Psoas muscle (tissue), 8 donors: ENCODE measurements around the gene KAT7. TPM values are rescaled to one million over a fixed set of nuclear protein-coding genes. Genes with fewer than 3 reads are reported as not detected.

Experiments used
- ATAC-seq, 4 donors: fragments of 200-7000 bp; cut with Tn5 transposase; one replicate each; pipeline ENCODE4 v1.9.1; 2020; ENCODE audit warnings: moderate library complexity in 3 of 4, mild to moderate bottlenecking in 2 of 4
- DNase-seq, 2 donors: peaks; one replicate each; pipeline ENCODE4 v3.0.0-alpha.2; 2020
- H3K27ac ChIP-seq: fragments of 200-600 bp; one replicate; pipeline ENCODE4 v1.8.0; 2022
- H3K27me3 ChIP-seq, 3 donors: fragments of 200-600 bp in 1 of 3; one replicate each; pipeline versions ENCODE4 v1.6.1 to v1.8.0; 2013 to 2022; ENCODE audit warnings: low read length in 2 of 3, mild to moderate bottlenecking in 2 of 3, moderate library complexity in 1 of 3; ENCODE audit not compliant: insufficient read depth in 3 of 3
- H3K36me3 ChIP-seq, 2 donors: fragments of 200-600 bp in 1 of 2; one replicate each; pipeline versions ENCODE4 v1.6.1 to v1.8.0; 2013 to 2022; ENCODE audit warnings: low read depth in 1 of 2, mild to moderate bottlenecking in 1 of 2, moderate library complexity in 1 of 2; ENCODE audit not compliant: insufficient read depth in 1 of 2
- H3K4me1 ChIP-seq: fragments of 200-600 bp; one replicate; pipeline ENCODE4 v1.8.0; 2022
- H3K4me3 ChIP-seq: fragments of 200-600 bp; one replicate; pipeline ENCODE4 v1.8.0; 2022; ENCODE audit warnings: mild to moderate bottlenecking
- H3K9me3 ChIP-seq: fragments of 200-600 bp; one replicate; pipeline ENCODE4 v1.8.0; 2022
- WGBS, 3 donors: extraction: QIAGEN DNeasy Blood & Tissue Kit; methylation state at CpG; one replicate each; pipeline versions ENCODE4 v1.1.6 to v1.1.7; 2013; 5-methylcytosine and 5-hydroxymethylcytosine counted together
- intact Hi-C, 2 donors: fragments of 100-400 bp; cut with DNase I; formaldehyde crosslinking; loops; one replicate each; pipeline versions ENCODE4 v1.11.0 to v1.14.2; 2022
- polyA plus RNA-seq, 3 donors: library from polyadenylated mRNA; stranded (reverse); fragments of 200-250 nt; gene quantifications; one replicate each; pipeline ENCODE4 v1.2.3, GENCODE V29; 2013
- total RNA-seq, 4 donors: library from RNA; stranded (reverse); fragmentation: NEBNext Ultra II Directional in 2 of 4; extraction: Animal tissue kit (Norgen Biotek cat#: 25700) in 2 of 4; gene quantifications; one replicate each; pipeline versions ENCODE4 v1.2.1 to v1.2.4, GENCODE V29; 2021 to 2023
- TF ChIP-seq, protein P1 (sequence below): fragments of 200-600 bp; IDR thresholded peaks from one replicate; pipeline ENCODE4 v1.8.0; 2022; ENCODE audit warnings: antibody characterized with exemption
- donor health status: healthy with polysubstance abuse.
- donor health status: DM: no; HTN: no; CAD: no; lungs with moderate emphysema.
- donor health status: Bipolar disorder and iron deficiency.
- donor health status: healthy.
- donor health status: DM: yes; HTN: yes; CAD: no.
- donor health status: DM: no; HTN: no; CAD: no.
- donor health status: DM: no; HTN: no; CAD: no.
- donor health status: DM: yes; HTN: yes; CAD: no.

The KAT7 gene
- total and polyA plus RNA-seq, 7 donors, result 15.4 to 60.7 (median 34.1) TPM

DNA sequence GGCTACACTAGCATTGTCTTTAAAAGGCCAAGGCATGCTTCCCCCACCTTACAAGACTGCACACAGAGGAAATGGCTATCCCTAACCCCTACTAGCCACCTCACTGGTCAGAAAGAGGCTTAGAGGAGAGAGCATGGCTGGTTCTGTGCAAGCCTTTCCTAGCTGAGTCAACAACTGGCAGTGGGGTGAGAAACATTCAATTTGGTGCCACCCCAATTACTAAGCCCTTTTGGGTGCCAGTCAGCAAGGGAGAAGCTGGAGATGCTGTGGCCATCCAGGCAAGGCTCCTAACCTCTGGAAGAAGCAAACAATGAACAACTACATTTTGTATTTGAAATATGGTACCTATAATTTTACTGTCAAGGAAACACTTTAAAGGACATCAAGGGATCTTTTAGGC lies 4.7 kb upstream of the KAT7 start:
- no peak for DNase-seq
- Histone ChIP-seq H3K27me3 (no peaks in the 10 kb centered on the region), H3K4me3 (no peak overlapping the region), H3K9me3 (no peaks in the 10 kb centered on the region), H3K36me3 (no peaks in the 10 kb centered on the region), H3K4me1 (peaks cover 19% of the 10 kb centered on the region), H3K27ac (no peak overlapping the region)
- intact Hi-C loops, result loop anchor here in 1 of 2 donors (5.0 kb wide), 1 partner anchor 214 kb away; the partner anchor contains the start of gene DLX3
- TF ChIP-seq, protein P1, sequence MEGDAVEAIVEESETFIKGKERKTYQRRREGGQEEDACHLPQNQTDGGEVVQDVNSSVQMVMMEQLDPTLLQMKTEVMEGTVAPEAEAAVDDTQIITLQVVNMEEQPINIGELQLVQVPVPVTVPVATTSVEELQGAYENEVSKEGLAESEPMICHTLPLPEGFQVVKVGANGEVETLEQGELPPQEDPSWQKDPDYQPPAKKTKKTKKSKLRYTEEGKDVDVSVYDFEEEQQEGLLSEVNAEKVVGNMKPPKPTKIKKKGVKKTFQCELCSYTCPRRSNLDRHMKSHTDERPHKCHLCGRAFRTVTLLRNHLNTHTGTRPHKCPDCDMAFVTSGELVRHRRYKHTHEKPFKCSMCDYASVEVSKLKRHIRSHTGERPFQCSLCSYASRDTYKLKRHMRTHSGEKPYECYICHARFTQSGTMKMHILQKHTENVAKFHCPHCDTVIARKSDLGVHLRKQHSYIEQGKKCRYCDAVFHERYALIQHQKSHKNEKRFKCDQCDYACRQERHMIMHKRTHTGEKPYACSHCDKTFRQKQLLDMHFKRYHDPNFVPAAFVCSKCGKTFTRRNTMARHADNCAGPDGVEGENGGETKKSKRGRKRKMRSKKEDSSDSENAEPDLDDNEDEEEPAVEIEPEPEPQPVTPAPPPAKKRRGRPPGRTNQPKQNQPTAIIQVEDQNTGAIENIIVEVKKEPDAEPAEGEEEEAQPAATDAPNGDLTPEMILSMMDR, result no peak
- ATAC-seq, result no peak

DNA sequence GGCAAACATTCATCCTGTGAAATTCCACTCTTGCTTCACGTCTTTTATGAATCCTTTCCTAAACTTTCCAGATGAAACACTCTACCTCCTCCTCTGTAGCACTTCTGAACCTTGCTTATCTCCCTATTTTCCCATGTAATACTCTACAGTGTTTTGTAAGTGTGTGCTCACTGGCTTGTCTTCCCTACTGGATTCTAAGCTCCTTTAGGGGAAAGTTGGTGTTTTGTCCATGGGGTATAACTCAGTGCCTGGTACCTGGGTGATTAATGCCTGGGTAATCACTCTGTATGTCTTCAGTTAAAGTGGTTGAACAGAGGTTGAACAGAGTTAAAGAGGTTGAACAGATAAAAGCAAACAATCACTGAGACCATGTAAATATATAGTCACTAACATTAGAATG lies 3.8 kb upstream of the KAT7 start:
- 59 to 72% (median 70%) methylated on average over 1 of the region's 1 CpG for WGBS, 3 donors
- DNase-seq (no peak), ATAC-seq (no peak)
- Histone ChIP-seq H3K4me1 (peaks cover 23% of the 10 kb centered on the region), H3K9me3 (no peaks in the 10 kb centered on the region), H3K4me3 (no peak overlapping the region), H3K27ac (no peak overlapping the region), H3K36me3 (no peaks in the 10 kb centered on the region), H3K27me3 (no peaks in the 10 kb centered on the region)
- intact Hi-C loops, result loop anchor here (5.0 kb wide), 2 partner anchors 77 to 213 kb away; partner anchors contain the start of genes DLX3 (in 1 of the 2) and SLC35B1 (in 1 of the 2)
- TF ChIP-seq, protein P1, result no peak

DNA sequence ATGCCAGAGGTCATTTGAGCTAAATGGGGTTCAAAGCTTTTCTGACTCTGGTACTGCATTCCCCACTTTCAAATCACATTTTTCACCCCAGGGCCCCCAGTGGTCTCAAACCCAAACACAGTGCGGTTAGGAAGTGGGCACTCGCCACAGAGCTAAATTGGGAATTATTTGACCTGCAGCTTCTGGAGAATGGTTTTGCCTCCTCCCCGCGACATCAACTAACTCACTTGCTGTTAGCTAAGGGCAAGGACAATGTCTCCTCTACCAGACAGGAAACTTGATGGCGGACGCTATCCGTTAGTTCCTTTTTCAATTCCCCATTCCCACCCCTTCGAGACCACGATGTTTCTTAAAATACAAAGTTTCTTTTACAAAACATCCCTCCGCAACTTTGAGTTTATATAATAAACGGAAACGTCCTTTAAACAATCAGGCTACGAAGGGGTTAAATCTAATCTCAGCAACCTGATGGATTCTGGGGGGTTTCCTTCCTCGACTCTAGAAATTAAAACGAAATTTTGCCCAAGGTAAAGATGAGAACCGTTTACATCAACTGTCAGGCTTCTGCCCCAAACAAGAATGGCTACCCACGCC lies 500 bp upstream of the KAT7 start:
- peaks cover 8 to 22% of the 10 kb centered on the region in 2 donors for H3K36me3 ChIP-seq
- DNase-seq (no peak), ATAC-seq (no peak)
- H3K4me1 ChIP-seq, result peaks cover 47% of the 10 kb centered on the region
- 1 to 3% (median 2%) methylated on average over 17 of the region's 17 CpGs for WGBS, 3 donors
- intact Hi-C loops, result loop anchor here in 1 of 2 donors (5.0 kb wide), 1 partner anchor 81 kb away; the partner anchor contains the start of gene SLC35B1
- TF ChIP-seq, protein P1, result no peak
- peak overlapping the region; percentile 100 for H3K4me3 ChIP-seq
- no peaks in the 10 kb centered on the region for H3K27me3 ChIP-seq
- no peaks in the 10 kb centered on the region for H3K9me3 ChIP-seq
- peak overlapping the region; percentile 100 for H3K27ac ChIP-seq

DNA sequence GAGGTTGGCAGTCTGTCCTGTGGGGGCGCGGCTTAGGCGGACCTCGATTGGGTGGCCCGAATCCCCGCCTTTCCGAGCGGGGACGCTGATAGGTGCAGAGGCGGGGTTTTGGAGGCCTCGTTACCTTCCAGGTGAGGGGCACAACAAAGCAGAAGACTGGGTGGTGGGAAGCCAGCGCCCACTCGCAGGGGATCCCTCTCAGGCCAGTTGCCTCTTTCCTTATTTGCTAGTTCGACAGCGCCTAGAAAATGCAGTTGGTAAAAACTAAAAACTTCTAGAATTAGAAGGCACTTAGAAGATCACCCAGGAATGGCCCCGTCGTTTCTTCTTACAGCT lies 730 bp downstream of the KAT7 start:
- H3K27me3 ChIP-seq, result no peaks in the 10 kb centered on the region
- intact Hi-C loops, result loop anchor here in 1 of 2 donors (5.0 kb wide), 1 partner anchor 82 kb away; the partner anchor contains the start of gene SLC35B1
- no peak for ATAC-seq
- H3K4me1 ChIP-seq, result peaks cover 49% of the 10 kb centered on the region
- H3K4me3 ChIP-seq, result peak overlapping the region; percentile 100
- peaks cover 8 to 35% of the 10 kb centered on the region in 2 donors for H3K36me3 ChIP-seq
- 2 to 4% (median 3%) methylated on average over 17 of the region's 17 CpGs for WGBS, 3 donors
- H3K27ac ChIP-seq, result peak overlapping the region; percentile 100
- H3K9me3 ChIP-seq, result no peaks in the 10 kb centered on the region
- DNase-seq, result no peak
- TF ChIP-seq, protein P1, result no peak

DNA sequence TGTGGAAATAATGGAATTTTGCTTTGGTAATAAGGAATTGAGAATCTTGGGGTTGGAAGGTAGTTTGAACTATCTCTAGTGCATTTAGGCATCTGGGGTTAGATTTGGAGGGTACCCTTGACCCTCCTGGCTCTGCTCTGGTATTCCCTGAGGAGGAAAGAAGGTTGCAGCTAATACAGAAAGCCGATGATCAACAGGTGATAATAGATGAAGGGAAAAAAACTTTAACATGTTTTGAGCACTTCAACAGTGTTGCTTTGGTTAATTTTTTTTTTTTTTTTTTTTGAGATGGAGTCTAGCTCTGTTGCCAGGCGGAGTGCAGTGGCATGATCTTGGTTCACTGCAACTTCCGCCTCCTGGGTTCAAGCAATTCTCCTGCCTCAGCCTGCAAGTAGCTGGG lies 4.8 kb downstream of the KAT7 start:
- H3K4me3 ChIP-seq, result no peak overlapping the region
- peaks cover 57% of the 10 kb centered on the region for H3K4me1 ChIP-seq
- 87 to 90% (median 88%) methylated on average over 3 of the region's 3 CpGs for WGBS, 3 donors
- H3K27ac ChIP-seq, result no peak overlapping the region
- TF ChIP-seq, protein P1, result no peak
- no peaks in the 10 kb centered on the region for H3K27me3 ChIP-seq
- DNase-seq (no peak), ATAC-seq (no peak)
- H3K36me3 ChIP-seq, result peaks cover 8 to 75% of the 10 kb centered on the region in 2 donors
- intact Hi-C loops, result loop anchor here in 1 of 2 donors (5.0 kb wide), 1 partner anchor 34 kb away; no protein-coding TSS in a partner anchor
- no peaks in the 10 kb centered on the region for H3K9me3 ChIP-seq
